Common myeloid progenitor, CD34-positive (primary cell): Measurements from ENCODE around the gene SLC4A5.
"Not testable (repeated sequence)": the region's sequence is repeated elsewhere in the genome, so short reads cannot be mapped to it uniquely, and the experiment has no call there.

ENCODE experiments used
- CTCF ChIA-PET: fragments of 350-600 bp; sonication (Branson Sonifier 250); formaldehyde crosslinking; loops from one replicate; lab custom pipeline; 2021; ENCODE audit warnings: antibody characterized with exemption; lab: Charles Lee
- POLR2A ChIA-PET: fragments of 350-600 bp; sonication (Branson Sonifier 250); formaldehyde crosslinking; loops from one replicate; lab custom pipeline; 2021; ENCODE audit warnings: antibody characterized with exemption; lab: Charles Lee
- DNase-seq, 3 donors: peaks; one replicate each; pipeline versions ENCODE4 v3.0.0 to v3.0.0-alpha.2; 2013
- H3K27ac ChIP-seq, 2 experiments: 1 replicate in 1 of 2; 2 replicates in 1 of 2; pipeline ENCODE4 v1.7.0; 2013; ENCODE audit warnings: inconsistent platforms in 2 of 2, low read length in 2 of 2, mild to moderate bottlenecking in 2 of 2, low read depth in 1 of 2, moderate library complexity in 1 of 2; ENCODE audit not compliant: severe bottlenecking in 2 of 2, insufficient read depth in 1 of 2, poor library complexity in 1 of 2
- H3K27me3 ChIP-seq, 5 experiments: replicated peaks in 2 of 5; 1 replicate in 3 of 5; 2 replicates in 2 of 5; pipeline versions ENCODE4 v1.6.1 to v1.7.0; 2013; ENCODE audit warnings: low read length in 4 of 5, mild to moderate bottlenecking in 2 of 5, moderate library complexity in 2 of 5, inconsistent platforms in 1 of 5; ENCODE audit not compliant: insufficient read depth in 5 of 5, control insufficient read depth in 4 of 5
- H3K36me3 ChIP-seq, 4 experiments: 1 replicate in 2 of 4; 2 replicates in 2 of 4; pipeline versions ENCODE4 v1.6.1 to v1.7.0; 2013; ENCODE audit warnings: low read length in 3 of 4, control low read depth in 1 of 4, mild to moderate bottlenecking in 1 of 4; ENCODE audit not compliant: control insufficient read depth in 4 of 4, insufficient read depth in 4 of 4
- H3K4me1 ChIP-seq, 4 experiments: 1 replicate in 3 of 4; 2 replicates in 1 of 4; pipeline versions ENCODE4 v1.6.1 to v1.7.1; 2013; ENCODE audit warnings: low read length in 3 of 4, mild to moderate bottlenecking in 3 of 4, control low read depth in 1 of 4, inconsistent platforms in 1 of 4, moderate library complexity in 1 of 4; ENCODE audit not compliant: control insufficient read depth in 4 of 4, insufficient read depth in 4 of 4; ENCODE audit errors: control extremely low read depth in 1 of 4
- H3K4me3 ChIP-seq, 7 experiments: 1 replicate in 4 of 7; 2 replicates in 3 of 7; pipeline versions ENCODE4 v1.5.1 to v1.7.0; 2013; ENCODE audit warnings: mild to moderate bottlenecking in 7 of 7, low read length in 6 of 7, moderate library complexity in 6 of 7, inconsistent platforms in 2 of 7, low read depth in 2 of 7, control low read depth in 1 of 7; ENCODE audit not compliant: insufficient read depth in 4 of 7, control insufficient read depth in 1 of 7; ENCODE audit errors: extremely low read depth in 1 of 7
- H3K9me3 ChIP-seq, 5 experiments: 1 replicate in 4 of 5; 2 replicates in 1 of 5; pipeline versions ENCODE4 v1.6.1 to v1.7.1; 2013; ENCODE audit warnings: low read length in 4 of 5, mild to moderate bottlenecking in 2 of 5, inconsistent platforms in 1 of 5, low read depth in 1 of 5, moderate library complexity in 1 of 5; ENCODE audit not compliant: control insufficient read depth in 4 of 5, insufficient read depth in 2 of 5; ENCODE audit errors: control extremely low read depth in 1 of 5
- WGBS: methylation state at CpG from one replicate; pipeline ENCODE4 v1.1.5; 2013; ENCODE audit not compliant: insufficient coverage; 5-methylcytosine and 5-hydroxymethylcytosine counted together

SLC4A5 gene

GRCh38 chr2:74186706-74187105, 156.5 kb downstream of the SLC4A5 start:
- H3K36me3 ChIP-seq, DNase-seq, H3K9me3 ChIP-seq, H3K27me3 ChIP-seq: not testable (repeated sequence)
- CTCF ChIA-PET = interaction anchor here (0.7 kb wide), 1 partner anchor 217 kb away, joined by 3 read pairs; no protein-coding TSS in a partner anchor
- peak overlapping the region in 1 of 2 experiments; percentile 58 for H3K27ac ChIP-seq
- 99% methylated on average over 9 of the region's 15 CpGs for WGBS
- H3K4me1 ChIP-seq = peaks cover 9 to 33% (median 12%) of the 10 kb centered on the region in 4 experiments
- POLR2A ChIA-PET = interaction anchor here (1.2 kb wide), 1 partner anchor 11 kb away, joined by 3 read pairs; the partner anchor contains the start of gene MTHFD2
- peak overlapping the region in 1 of 7 experiments; percentile 25 for H3K4me3 ChIP-seq

- H3K4me3 ChIP-seq = peak overlapping the region in 1 of 7 experiments; percentile 25
- peaks cover 11 to 40% (median 18%) of the 10 kb centered on the region in 4 experiments for H3K4me1 ChIP-seq
- H3K36me3 ChIP-seq = no peaks in the 10 kb centered on the region
- WGBS = 40% methylated on average over 5 of the region's 9 CpGs
- no peaks in the 10 kb centered on the region for H3K9me3 ChIP-seq
- ChIA-PET POLR2A (interaction anchor here (1.0 kb wide), 1 partner anchor 20 kb away, joined by 6 read pairs; no protein-coding TSS in a partner anchor), CTCF (interaction anchor here (0.7 kb wide), 1 partner anchor 217 kb away, joined by 3 read pairs; no protein-coding TSS in a partner anchor)
- no peaks in the 10 kb centered on the region for H3K27me3 ChIP-seq
- peak overlapping the region in 1 of 2 experiments; percentile 58 for H3K27ac ChIP-seq
- peak; percentile 98 to 99 (median 98) for DNase-seq
Observed at GRCh38 chr2:74186038-74186437, 157.2 kb downstream of the SLC4A5 start.

GRCh38 chr2:74183878-74184277, 159.3 kb downstream of the SLC4A5 start:
- Histone ChIP-seq H3K9me3 (no peaks in the 10 kb centered on the region), H3K27ac (no peak overlapping the region), H3K27me3 (no peaks in the 10 kb centered on the region), H3K4me1 (peaks cover 11 to 52% (median 24%) of the 10 kb centered on the region in 4 experiments), H3K36me3 (no peaks in the 10 kb centered on the region), H3K4me3 (no peak overlapping the region)
- DNase-seq = no peak
- ChIA-PET CTCF (interaction anchor here (0.8 to 2.3 kb wide), 5 partner anchors 9 to 29 kb away, joined by 3 to 11 read pairs (median 4); no protein-coding TSS in a partner anchor), POLR2A (no interaction called here)
- 96% methylated on average over 2 of the region's 2 CpGs for WGBS

GRCh38 chr2:74181739-74182138, 161.5 kb downstream of the SLC4A5 start:
- POLR2A ChIA-PET = interaction anchor here (0.7 to 2.0 kb wide), 3 partner anchors 17 to 96 kb away, joined by 3 to 12 read pairs (median 4); partner anchors contain the start of gene MTHFD2
- Histone ChIP-seq H3K4me3 (peak overlapping the region in 2 of 7 experiments; percentile 36 to 54), H3K4me1 (peaks cover 18 to 52% (median 29%) of the 10 kb centered on the region in 4 experiments), H3K27ac (peak overlapping the region in 1 of 2 experiments; percentile 27), H3K36me3 (peaks cover 0 to 4% (median under 1%) of the 10 kb centered on the region in 4 experiments), H3K27me3 (no peaks in the 10 kb centered on the region), H3K9me3 (no peaks in the 10 kb centered on the region)
- CTCF ChIA-PET = interaction anchor here (0.9 to 5.1 kb wide), 8 partner anchors 10 to 358 kb away, joined by 3 to 39 read pairs (median 5); partner anchors contain the start of gene MTHFD2
- 0% methylated on average over 3 of the region's 7 CpGs for WGBS
- peak; percentile 84 to 97 (median 97) for DNase-seq

- peaks cover 0 to 12% (median 4%) of the 10 kb centered on the region in 4 experiments for H3K36me3 ChIP-seq
- ChIA-PET POLR2A (interaction anchor here (0.6 to 1.6 kb wide), 5 partner anchors 19 to 743 kb away, joined by 3 to 8 read pairs (median 6); partner anchors contain the start of gene MTHFD2), CTCF (interaction anchor here (0.7 to 5.1 kb wide), 12 partner anchors 8 to 32 kb away, joined by 3 to 39 read pairs (median 4); partner anchors contain the start of gene MTHFD2)
- H3K27me3 ChIP-seq = no peaks in the 10 kb centered on the region
- peak overlapping the region; percentile 84 to 97 (median 91) for H3K4me3 ChIP-seq
- 35% methylated on average over 11 of the region's 25 CpGs for WGBS
- H3K9me3 ChIP-seq = no peaks in the 10 kb centered on the region
- DNase-seq = no peak
- H3K27ac ChIP-seq = peak overlapping the region; percentile 96 to 98
- peaks cover 18 to 39% (median 24%) of the 10 kb centered on the region in 4 experiments for H3K4me1 ChIP-seq
Observed at GRCh38 chr2:74179063-74179865, 164.0 kb downstream of the SLC4A5 start.

GRCh38 chr2:74178211-74179062, 164.8 kb downstream of the SLC4A5 start, which contains the start of gene MOB1A:
Gene MOB1A, minus strand, starts transcription at chr2:74178879. Its CDS starts 205 bp downstream, at chr2:74178674.
- Histone ChIP-seq H3K27me3 (no peaks in the 10 kb centered on the region), H3K4me3 (peak within 1 kb of the TSS; percentile 84 to 97 (median 91)), H3K27ac (peak within 1 kb of the TSS; percentile 96 to 98), H3K4me1 (peaks cover 14 to 37% (median 24%) of the 10 kb centered on the region in 4 experiments), H3K9me3 (no peaks in the 10 kb centered on the region), H3K36me3 (peaks cover 0 to 12% (median 4%) of the 10 kb centered on the region in 4 experiments)
- ChIA-PET CTCF (interaction anchor here (0.5 to 5.1 kb wide), 13 partner anchors 8 to 325 kb away, joined by 3 to 39 read pairs (median 5); partner anchors contain the start of gene MTHFD2), POLR2A (interaction anchor here (0.6 to 1.6 kb wide), 8 partner anchors 12 to 742 kb away, joined by 3 to 8 read pairs (median 4); partner anchors contain the start of gene MTHFD2)
- WGBS = 0% methylated on average over 57 of the region's 84 CpGs
- DNase-seq = peak; percentile 99
